GM12873 (cell line): ENCODE measurements around the gene FGFR4.

Experiments
- TF ChIP-seq, protein P1 (sequence below): IDR thresholded peaks from 2 replicates; pipeline ENCODE4 v1.5.1; 2012; ENCODE audit warnings: low read depth, mild to moderate bottlenecking, moderate library complexity, low read length, control low read depth; ENCODE audit not compliant: insufficient read depth; ENCODE audit errors: missing control alignments

The FGFR4 gene

DNA sequence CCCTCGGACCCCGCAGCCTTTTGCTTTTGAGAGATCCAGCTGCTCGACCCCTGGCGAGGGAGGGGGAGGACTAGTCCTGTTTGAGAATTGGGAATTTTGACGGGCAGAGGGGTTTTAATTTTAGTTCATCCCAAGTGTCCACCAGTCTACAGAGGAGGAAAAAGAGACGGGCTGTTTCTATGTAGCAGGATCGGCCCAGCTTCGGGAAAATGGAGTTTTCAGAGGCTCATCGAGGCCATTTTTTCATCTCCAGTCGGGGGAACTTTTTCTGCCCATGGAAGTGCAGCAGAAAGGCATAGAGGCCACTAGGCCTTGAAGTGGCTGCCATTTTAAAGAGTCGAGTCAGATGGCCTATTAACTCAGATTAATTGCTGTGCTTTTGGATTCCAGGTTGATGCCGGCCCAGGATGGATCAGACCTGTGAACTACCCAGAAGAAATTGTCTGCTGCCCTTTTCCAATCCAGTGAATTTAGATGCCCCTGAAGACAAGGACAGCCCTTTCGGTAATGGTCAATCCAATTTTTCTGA lies 48.0 kb downstream of the FGFR4 start:
- TF ChIP-seq, protein P1, sequence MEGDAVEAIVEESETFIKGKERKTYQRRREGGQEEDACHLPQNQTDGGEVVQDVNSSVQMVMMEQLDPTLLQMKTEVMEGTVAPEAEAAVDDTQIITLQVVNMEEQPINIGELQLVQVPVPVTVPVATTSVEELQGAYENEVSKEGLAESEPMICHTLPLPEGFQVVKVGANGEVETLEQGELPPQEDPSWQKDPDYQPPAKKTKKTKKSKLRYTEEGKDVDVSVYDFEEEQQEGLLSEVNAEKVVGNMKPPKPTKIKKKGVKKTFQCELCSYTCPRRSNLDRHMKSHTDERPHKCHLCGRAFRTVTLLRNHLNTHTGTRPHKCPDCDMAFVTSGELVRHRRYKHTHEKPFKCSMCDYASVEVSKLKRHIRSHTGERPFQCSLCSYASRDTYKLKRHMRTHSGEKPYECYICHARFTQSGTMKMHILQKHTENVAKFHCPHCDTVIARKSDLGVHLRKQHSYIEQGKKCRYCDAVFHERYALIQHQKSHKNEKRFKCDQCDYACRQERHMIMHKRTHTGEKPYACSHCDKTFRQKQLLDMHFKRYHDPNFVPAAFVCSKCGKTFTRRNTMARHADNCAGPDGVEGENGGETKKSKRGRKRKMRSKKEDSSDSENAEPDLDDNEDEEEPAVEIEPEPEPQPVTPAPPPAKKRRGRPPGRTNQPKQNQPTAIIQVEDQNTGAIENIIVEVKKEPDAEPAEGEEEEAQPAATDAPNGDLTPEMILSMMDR, result no peak

DNA sequence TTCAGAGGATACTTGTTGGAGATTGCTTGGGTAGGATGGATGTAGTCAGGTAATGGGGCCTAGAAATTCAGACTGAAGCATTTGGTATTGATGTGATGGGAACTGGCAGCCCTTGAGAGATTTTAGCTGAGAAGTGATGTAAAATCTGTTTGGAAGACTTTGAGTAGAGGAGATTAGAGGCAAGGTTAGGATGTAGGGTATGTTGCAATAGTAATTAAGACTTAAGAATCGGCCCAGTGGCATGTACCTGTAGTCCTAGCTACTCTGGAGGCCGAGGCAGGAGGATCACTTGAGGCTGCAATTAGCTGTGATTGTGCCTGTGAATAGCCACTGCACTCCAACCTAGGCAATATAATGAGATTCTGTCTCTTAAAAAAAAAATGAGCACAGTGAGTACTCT lies 53.6 kb downstream of the FGFR4 start:
- TF ChIP-seq, protein P1, result no peak

DNA sequence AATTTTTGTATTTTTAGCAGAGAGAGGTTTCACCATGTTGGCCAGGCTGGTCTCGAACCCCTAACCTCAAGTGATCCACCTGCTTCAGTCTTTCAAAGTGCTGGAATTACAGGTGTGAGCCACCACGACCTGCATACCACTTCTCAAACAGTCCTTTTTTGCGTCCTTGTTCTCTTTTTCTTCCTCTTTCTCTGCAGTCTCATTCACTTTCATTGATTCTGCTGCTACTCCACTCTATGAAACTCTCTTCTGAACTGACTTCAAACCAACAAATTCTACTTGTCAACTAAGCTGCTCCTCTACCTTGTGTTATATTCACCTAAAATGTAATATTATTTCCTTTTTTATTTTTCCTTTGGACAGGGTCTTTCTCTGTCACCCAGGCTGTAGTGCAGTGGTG lies 54.8 kb downstream of the FGFR4 start:
- TF ChIP-seq, protein P1, result no peak

DNA sequence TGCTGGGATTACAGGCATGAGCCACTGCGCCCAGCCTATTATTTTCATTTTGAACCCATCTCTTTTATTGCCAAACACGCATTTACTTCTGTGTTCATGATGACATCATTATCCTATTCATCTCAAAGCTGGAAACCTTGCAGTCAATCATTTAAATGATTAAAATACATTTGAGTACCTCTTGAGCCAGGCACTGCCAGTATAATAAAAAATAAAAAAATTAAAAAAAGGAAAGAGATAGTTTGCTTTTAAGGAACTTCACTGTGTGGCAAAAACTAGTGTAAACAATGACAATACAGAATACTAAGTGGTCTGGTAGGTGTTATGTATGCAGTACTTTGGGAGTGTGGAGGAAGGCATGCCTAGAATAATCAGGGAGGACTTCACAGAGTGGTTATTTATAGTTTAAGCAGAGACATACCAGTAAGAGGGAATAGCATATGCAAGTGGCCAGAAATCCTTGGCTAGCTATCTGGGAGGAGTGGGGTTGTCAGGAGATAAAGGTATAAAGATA lies 55.4 kb downstream of the FGFR4 start:
- TF ChIP-seq, protein P1, result no peak

DNA sequence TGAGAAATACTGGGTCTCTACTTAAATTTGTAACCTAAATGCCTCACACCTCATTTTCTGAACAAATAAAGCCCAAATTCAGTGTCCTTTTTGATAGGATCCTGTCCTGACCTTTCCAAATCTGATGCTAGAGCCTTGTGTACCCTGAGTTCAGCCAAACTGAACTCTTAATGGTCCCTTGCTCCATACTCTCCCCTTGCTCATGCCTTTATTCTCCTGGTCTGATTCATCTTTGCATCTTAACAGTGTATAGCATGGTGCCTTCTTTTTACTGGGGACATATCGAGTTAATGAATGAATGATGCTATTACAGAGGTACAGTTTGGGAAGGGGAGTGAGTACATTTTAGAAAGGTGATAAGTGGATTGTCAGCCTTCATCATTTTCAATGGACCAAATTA lies 56.1 kb downstream of the FGFR4 start:
- TF ChIP-seq, protein P1, result no peak

DNA sequence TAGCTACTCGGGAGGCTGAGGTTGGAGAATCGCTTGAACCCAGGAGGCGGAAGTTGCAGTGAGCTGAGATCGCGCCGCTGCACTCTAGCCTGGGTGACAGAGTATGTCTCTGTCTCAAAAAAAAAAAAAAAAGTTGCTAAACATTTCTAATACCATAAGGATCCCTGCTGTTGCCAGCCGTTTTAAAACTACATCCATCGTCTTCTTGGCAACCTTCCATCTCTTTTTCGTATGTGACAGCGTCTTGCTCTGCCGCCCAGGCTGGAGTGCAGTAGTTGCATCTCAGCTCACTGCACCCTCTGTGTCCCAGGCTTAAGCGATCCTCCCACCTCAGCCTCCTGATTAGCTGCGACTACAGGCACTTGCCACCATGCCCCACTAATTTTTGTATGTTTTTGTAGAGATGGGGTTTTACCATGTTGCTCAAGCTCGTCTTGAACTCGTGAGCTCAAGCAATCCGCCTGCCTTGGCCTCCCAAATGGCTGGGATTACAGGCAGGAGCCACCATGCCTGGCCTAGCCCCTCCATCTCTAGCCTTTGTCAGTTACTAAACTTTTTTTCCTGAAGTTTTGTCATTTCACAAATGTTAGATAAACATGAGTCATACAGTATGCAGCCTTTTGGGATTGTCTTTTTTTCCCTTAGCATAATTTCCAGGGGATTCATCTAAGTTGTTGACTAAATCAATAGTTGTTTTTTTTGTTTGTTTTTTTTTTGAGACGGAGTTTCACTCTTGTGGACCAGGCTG lies 60.4 kb downstream of the FGFR4 start:
- TF ChIP-seq, protein P1, result no peak
